NCI-H2171 treated with DMSO at 0.1 percent for 48 hours (cell line): ENCODE results near the gene SCN4A.
"Not testable (repeated sequence)": the region's sequence is repeated elsewhere in the genome, so short reads cannot be mapped to it uniquely, and the experiment has no call there.

ENCODE experiments used
- DNase-seq: peaks from one replicate; lab custom pipeline; 2025; lab: John Stamatoyannopoulos, UW

The SCN4A gene

GRCh38 chr17:63934183-63935112 lies 38.3 kb downstream of the SCN4A start:
- DNase-seq, result no peak

DNA sequence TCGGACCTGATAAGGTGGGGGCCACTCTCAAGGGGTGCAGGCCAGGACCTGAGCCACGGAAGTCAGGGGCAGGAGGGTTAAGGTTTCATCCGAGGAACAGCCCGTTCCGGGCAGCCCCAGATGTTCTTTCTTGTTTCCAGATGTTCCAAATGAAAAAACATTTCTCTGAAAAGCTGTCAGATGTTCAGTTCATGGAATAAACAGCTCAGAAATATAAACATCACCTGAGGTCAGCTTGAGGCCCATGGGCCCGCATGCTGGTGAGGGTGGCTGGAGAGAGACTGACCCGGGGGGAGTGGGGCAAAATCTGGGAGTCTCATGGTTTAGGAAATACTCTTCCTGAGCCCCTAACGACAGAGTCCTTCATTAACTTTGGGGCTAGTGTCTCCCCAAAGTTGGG lies 39.1 kb downstream of the SCN4A start:
- no peak for DNase-seq

GRCh38 chr17:63932721-63933120 lies 40.0 kb downstream of the SCN4A start:
- no peak for DNase-seq

- DNase-seq, result no peak
These were observed 40.6 kb downstream of the SCN4A start, which contains the start of gene CD79B for GRCh38 chr17:63931981-63932561. CD79B (minus strand) TSS chr17:63932331; CDS start chr17:63932261, 70 bp downstream.

DNA sequence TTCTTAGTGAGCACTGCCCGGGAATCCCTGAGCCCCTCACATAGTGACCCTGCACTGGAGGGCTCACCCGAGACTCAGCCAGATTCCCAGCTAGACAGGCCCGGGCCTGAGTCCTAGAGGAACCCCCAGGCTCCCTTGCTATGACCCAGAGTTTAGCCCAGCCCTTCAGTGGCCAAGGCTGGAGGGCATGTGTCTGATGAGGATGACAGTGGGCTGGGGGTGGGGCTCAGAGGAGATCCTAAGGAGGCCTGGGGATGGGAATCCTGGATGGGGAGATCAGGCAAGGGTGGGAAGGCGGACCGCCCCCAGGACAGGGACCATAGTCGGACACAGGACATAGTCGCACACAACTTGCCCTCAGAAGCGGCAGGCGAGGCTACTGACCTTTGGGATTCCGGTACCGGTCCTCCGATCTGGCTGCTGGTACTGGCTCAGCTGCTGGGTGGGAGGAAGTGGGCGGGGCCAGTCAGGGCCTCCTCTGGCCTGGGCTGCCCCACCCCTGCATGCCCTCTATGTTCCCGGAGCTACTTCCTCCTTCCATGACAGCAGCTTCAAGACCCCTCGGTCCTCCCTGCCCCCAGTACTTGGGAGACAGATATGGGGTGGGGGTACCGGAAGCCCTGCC lies 41.7 kb downstream of the SCN4A start:
- no peak for DNase-seq

DNA sequence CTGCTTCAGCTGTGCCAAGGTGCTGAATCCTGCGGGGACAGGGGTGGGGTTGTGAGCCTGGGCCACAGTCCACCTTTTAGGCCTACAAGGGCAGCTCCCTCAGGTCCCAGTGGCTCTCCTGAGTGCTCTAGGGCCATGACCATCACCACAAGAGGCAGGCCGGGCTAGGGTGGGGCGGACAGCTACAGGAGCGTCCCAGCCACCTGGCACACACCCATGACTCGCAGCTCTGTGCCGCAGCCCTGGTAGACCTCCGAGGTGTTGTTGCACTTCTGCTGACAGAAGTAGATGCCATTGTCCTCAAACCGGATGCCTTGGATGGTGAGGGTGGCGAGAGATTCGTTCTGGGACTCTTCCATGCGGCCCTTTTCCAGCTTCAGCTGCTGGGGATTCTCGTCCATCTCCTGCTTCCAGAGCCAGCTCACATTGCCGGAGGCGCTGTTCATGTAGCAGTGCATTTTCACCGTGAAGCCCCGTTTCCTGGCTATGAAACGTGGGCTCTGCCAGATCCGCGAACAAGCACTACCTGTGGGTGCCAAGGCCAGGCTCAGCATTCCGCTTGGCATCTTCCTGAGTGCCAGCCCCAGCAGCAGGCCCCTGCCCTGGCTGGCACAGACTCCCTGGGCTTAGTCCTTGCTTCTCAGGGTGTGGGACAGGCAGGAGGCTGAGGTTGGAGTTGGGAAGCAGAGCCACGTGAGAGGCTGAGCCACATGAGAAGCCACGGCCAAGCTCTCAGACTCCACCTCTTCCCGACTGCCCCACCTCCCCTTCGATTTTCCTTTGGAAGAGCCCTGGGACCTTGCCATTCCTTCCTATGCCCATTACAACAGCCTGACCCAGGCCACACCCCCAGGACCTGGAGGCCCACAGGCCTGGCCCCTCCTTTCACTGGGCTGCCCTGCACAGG lies 42.6 kb downstream of the SCN4A start:
- DNase-seq, result no peak

DNA sequence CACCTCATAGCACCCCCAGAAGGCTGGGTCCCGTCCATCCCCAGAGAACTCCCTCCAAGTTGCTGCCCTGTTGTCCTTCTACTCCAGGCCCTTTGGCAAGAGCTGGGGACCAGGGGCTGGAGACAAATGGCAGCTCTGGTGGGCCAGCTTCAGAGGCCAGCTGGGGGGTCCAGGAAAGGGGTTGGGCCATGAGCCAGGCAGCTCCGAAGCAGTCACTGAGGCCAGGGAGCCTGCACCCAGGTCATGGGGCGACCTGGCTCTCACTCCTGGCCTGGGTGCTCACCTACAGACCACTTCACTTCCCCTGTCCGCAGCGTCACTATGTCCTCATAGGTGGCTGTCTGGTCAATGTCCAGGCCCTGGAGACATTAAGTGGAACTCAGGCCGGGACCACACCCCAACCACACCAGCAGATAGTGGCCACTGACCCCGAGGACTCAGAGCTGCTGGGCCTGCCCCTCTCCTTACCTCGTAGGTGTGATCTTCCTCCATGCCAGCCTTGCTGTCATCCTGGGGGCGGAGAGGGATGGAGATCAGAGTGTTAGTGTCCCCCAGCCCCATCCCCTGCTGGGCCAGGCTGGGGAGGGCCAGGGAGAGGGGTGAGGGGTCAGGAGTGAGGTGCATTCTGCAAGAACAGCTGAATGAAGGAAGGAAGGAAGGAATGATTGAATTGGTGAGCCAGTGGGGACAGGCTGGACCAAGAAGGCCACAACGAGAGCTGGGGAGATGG lies 43.6 kb downstream of the SCN4A start:
- DNase-seq, result no peak

DNA sequence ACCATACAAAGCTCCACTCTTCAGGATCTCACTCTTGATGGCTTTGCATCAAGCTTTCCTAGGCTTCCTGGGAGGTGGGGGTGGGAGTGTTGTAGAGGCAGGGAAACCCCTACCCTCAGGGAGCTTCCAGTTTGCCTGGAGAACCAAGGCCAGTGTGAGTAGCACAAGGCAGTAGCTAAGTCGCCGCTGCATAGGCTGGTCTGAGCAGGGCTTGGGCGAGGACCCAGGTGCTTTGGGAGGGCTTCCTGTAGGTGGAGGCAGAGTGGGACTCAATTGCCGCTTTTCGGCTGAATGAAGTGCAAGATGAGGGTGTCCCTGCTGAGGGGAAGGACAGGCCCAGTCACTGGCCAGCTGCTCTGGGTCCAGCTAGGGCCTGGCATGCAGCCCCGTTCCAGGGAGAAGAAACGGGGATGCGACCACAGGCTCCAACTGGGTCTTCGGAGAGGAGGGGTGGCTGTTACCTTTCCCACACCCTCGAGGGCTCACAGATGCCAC lies 44.5 kb downstream of the SCN4A start:
- no peak for DNase-seq

DNA sequence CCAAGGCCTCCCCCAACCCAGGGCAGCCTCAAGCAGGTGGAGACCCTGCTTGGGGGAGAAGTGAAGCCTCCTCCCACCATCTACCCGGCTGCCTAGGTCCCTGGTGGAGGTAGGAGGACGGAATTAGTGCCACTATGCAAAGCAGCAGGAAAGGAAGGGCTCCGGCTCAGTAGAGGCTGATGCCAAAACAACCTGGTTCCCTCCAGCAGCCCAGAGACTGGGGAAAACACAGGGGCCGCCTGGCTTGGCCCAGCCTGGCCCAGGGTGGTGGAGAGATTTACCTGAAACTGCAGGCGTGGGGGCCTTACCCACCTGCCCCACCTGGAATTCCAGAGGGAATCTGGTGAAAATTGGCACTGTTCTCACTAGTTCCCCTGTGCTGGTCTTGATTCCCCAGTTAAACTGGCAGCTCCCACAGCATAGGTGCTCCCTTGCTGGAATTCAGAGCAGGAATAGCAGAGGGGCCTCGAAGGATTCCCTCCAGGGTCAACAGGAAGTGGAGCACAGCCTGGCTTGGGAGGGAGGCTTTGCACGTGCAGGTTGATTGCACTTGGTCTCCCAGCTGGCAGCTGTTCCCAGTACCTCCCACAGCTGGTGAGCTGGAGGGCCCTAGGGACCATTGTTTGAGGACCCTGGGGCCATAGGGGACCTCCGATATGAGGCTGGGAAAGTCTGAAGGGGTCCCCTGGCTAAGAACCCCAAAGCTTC lies 45.1 kb downstream of the SCN4A start:
- DNase-seq, result no peak

DNA sequence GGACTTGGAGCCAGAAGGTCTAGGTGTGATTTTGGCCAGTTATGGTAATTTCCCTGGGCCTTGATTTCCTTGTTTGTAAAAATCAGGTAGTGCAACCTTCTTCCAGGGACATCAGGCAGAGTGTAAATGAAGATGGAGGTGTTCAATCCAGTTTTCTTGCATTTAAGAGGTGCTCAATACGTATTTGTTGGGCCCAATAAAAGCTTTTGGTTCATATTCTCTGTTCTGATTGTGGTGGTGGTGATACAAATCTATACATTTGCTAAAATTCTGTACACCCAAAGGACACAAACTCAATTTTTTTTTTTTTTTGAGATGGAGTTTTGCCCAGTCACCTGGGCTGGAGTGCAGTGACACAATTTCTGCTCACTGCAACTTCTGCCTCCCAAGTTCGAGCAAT lies 46.6 kb downstream of the SCN4A start:
- no peak for DNase-seq

- DNase-seq, result no peak
These were observed 47.1 kb downstream of the SCN4A start for GRCh38 chr17:63925615-63926014.

GRCh38 chr17:63922402-63922801 lies 50.3 kb downstream of the SCN4A start:
- DNase-seq, result not testable (repeated sequence)

- DNase-seq, result not testable (repeated sequence)
These were observed 51.9 kb downstream of the SCN4A start for GRCh38 chr17:63920779-63921178.

GRCh38 chr17:63920050-63920449 lies 52.7 kb downstream of the SCN4A start:
- DNase-seq, result not testable (repeated sequence)

DNA sequence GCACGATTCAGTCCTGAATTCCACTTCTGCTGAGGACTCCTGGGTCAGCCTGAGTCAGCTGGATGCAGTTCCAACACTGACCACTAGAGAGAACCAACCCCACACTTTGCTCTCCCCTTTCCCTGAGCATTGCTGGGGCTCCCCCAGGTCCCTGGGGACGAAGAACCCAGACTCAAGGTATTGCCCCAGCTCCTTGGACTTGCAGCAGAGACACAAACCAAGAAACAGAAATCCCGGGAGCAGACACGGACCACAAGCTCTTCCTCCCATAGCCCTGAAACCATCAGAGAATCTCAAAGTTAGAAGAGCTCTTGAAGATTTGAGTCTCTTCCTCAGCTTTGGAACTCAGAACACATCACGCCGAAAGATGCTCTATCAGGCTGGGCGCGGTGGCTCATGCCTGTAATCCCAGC lies 53.4 kb downstream of the SCN4A start:
- DNase-seq, result peak; percentile 14

GRCh38 chr17:63918789-63919305 lies 53.9 kb downstream of the SCN4A start, which contains the start of gene GH1:
GH1 (minus strand) TSS chr17:63918839; CDS start chr17:63918776, 63 bp downstream.
- not testable (repeated sequence) for DNase-seq

DNA sequence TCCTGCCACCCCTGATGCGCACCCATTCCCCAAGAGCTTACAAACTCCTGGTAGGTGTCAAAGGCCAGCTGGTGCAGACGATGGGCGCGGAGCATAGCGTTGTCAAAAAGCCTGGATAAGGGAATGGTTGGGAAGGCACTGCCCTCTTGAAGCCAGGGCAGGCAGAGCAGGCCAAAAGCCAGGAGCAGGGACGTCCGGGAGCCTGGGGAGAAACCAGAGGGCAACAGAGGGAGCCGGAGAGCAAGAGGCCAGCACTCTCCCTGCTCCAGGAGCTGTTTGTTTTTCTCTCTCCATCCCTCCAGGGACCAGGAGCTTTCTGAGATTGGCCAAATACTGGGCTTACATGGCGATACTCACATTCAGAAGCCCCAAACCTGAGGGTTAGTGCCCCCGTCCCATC lies 54.4 kb downstream of the SCN4A start:
- no peak for DNase-seq

DNA sequence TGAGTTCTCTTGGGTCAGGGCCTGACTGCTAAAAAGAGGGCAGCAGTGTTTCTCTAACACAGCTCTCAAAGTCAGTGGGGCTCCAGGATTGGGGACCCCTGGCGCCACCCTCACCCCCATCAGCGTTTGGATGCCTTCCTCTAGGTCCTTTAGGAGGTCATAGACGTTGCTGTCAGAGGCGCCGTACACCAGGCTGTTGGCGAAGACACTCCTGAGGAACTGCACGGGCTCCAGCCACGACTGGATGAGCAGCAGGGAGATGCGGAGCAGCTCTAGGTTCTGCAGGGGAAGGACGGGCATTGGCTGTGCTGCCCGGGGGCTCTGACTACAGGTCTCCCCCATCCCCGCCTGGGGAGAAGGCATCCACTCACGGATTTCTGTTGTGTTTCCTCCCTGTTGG lies 55.1 kb downstream of the SCN4A start:
- DNase-seq, result no peak

DNA sequence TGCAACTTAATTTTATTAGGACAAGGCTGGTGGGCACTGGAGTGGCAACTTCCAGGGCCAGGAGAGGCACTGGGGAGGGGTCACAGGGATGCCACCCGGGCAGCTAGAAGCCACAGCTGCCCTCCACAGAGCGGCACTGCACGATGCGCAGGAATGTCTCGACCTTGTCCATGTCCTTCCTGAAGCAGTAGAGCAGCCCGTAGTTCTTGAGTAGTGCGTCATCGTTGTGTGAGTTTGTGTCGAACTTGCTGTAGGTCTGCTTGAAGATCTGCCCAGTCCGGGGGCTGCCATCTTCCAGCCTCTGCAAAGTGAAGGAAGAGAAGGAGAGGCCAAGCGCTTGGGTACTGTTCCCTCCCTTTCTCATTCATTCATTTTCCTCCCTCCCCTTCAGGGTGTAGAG lies 55.5 kb downstream of the SCN4A start:
- not testable (repeated sequence) for DNase-seq
